Measurements from ENCODE around the gene IPO9.

IPO9 gene

GRCh38 chr1:201902198-201902597 lies 73.2 kb downstream of the IPO9 start:
- TF ChIP-seq CTCF (IDR thresholded peaks at IDR 0.05) = no peak
- Histone ChIP-seq H3K27ac (peak overlapping the region; percentile 87 to 97), H3K4me3 (peak overlapping the region; percentile 23)
- DNase-seq (ENCODE audit: low spot score) = no peak

- Histone ChIP-seq H3K27ac (peak overlapping the region; percentile 87 to 97), H3K4me3 (peak overlapping the region; percentile 23)
- TF ChIP-seq CTCF (IDR thresholded peaks at IDR 0.05) = no peak
- DNase-seq (ENCODE audit: low spot score) = peak; percentile 94
These were observed 74.2 kb downstream of the IPO9 start for GRCh38 chr1:201903135-201903534.

- peak overlapping the region; percentile 87 to 97 for H3K27ac ChIP-seq
- DNase-seq (ENCODE audit: low spot score) = no peak
- peak overlapping the region; percentile 31 for H3K4me3 ChIP-seq
- no peak for TF ChIP-seq CTCF (IDR thresholded peaks at IDR 0.05)
These were observed 75.6 kb downstream of the IPO9 start for GRCh38 chr1:201904579-201904978.

- TF ChIP-seq CTCF (IDR thresholded peaks at IDR 0.05) = no peak
- Histone ChIP-seq H3K4me3 (peak overlapping the region; percentile 31), H3K27ac (peak overlapping the region; percentile 87 to 97)
- no peak for DNase-seq (ENCODE audit: low spot score)
These were observed 76.4 kb downstream of the IPO9 start for GRCh38 chr1:201905234-201905890.

- Histone ChIP-seq H3K27ac (peak overlapping the region; percentile 87 to 97), H3K4me3 (no peak overlapping the region)
- no peak for DNase-seq (ENCODE audit: low spot score)
- no peak for TF ChIP-seq CTCF (IDR thresholded peaks at IDR 0.05)
These were observed 77.4 kb downstream of the IPO9 start for GRCh38 chr1:201906336-201906735.

- no peak for TF ChIP-seq CTCF (IDR thresholded peaks at IDR 0.05)
- peak overlapping the region; percentile 87 to 97 for H3K27ac ChIP-seq
- no peak for DNase-seq (ENCODE audit: low spot score)
These were observed 78.7 kb downstream of the IPO9 start for GRCh38 chr1:201907621-201908020.

GRCh38 chr1:201911826-201912571 lies 83.0 kb downstream of the IPO9 start:
- TF ChIP-seq CTCF (IDR thresholded peaks at IDR 0.05) = no peak
- DNase-seq (ENCODE audit: low spot score) = no peak

More at GRCh38 chr1:201907621-201908020, 78.7 kb downstream of the IPO9 start:
- H3K4me3 ChIP-seq = peak overlapping the region; percentile 45

More at GRCh38 chr1:201911826-201912571, 83.0 kb downstream of the IPO9 start:
- peak overlapping the region; percentile 88 to 97 for H3K27ac ChIP-seq
- H3K4me3 ChIP-seq = peak overlapping the region; percentile 1

All from coronary artery (tissue), 2 donors.